Central memory CD4-positive, alpha-beta T cell (primary cell): ENCODE data around the gene ZDHHC22.

Experiments used
- DNase-seq: peaks from one replicate; pipeline ENCODE4 v3.0.0; 2022

Gene ZDHHC22

GRCh38 chr14:77125823-77126325 lies 15.7 kb downstream of the ZDHHC22 start:
- DNase-seq, result no peak

DNA sequence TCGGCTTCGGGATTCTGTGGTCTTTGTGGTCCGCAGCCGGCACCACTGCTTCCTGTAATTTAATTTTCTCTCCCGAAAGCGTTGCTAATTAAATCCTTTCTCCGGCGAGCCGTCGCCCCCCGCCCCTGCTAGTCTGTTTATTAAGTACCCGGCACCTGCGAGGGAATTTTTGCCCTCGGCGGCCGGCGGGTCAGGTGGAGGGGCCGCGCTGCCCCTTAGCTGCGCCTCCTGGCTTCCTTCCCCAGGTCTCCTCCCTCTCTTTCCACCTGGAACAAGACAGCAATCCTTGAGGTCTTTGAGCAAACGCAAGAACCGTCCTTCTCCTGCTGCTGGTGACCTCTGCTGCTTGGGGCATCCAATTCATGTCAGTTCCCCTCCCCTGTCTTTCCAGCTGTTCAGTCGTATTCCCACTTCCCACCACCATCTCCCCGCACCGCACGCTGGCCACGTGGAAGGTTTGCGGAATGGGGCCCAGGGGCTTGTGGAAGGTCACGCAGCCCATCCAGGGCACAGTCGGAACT lies 16.2 kb downstream of the ZDHHC22 start:
- no peak for DNase-seq

GRCh38 chr14:77124345-77125280 lies 17.0 kb downstream of the ZDHHC22 start:
- DNase-seq, result peak; percentile 81

DNA sequence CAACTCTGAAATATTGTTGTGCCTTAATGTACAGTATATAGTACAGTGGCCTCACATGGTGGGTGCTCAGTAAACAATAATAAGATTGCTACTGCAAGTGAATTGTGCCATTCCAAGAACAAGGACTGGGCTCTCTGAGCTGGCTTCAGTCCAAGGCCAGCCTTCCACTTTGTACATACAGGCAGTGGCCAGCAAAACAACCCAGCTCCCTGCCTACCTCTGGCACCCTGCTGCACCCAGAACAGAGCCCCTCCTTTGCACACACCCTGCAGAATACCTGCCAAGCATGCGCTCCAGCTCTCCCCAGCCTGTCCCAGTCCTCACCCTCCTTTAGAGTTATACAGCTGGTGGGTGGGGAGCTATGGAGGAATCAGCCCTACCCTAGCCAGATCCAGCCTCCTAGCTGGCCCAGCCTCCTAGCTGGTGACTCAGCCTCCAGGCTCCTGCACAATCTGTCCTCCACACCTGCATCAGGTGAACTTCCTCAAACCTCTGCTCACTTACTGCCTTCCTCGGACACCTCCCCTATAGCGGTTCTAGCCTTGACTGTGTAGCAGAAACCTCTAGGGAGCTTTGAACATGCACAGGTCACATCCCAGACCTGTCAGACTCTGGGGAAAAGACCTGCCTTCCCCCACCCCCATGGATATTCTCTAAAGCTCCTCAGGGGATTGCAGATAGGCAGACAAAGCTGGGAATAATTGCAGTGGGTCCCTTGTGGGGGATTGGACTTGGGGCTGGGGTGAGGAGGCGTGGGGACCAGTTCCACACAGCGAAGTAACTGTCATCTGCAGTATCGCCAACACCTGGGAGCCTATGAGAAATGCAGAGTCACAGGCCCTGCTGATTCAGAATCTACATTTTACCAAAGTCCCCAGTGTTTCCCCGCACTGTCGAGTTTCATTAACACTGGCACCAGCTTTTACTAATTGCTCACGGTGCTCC lies 17.9 kb downstream of the ZDHHC22 start:
- no peak for DNase-seq

GRCh38 chr14:77122526-77123125 lies 19.0 kb downstream of the ZDHHC22 start:
- no peak for DNase-seq

DNA sequence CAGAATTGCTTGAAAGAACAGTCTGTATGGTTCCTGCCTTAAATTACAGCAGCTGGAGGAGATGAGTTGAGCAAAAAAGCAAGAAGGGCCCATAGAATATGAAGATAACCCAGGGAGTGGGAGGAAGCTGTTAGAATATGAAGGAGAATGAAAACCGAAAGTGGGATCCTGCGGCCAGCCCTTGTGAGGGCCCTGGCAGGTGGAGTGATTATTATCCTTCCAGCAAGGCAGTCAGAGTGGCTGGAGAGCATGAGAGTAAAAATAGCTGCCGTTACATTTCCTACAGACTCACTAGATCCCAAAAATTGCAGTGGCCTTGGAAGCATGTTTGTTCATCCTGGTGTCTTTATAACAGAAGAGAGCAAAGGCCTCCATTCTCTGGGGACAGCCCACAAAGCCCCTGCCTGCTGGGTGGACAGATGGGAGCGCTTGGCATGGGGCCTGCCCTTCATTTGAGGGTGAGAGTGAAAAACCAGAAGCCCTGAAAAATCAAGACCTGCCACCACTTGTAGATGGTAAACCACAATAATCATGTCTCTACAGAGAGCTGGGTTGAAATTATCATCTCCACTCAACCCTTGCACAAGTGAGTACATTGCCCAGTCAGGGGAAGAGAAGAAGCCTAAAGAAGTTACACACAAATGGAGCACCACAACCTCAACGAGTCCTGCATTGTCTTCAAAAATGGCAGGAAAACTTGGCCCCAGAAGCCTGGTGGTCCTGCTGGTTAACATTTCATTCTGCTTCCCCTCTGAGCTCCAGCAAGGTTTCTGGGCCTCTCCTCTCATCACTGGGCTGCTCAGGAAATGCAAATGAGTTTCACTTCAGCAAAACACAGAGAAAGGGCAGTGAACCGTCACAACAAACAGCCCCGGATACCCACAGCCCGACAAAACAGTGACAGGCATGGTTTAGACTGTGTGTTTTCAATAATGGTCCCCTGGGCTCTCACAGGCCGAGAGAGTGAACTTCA lies 20.5 kb downstream of the ZDHHC22 start:
- peak; percentile 76 for DNase-seq

DNA sequence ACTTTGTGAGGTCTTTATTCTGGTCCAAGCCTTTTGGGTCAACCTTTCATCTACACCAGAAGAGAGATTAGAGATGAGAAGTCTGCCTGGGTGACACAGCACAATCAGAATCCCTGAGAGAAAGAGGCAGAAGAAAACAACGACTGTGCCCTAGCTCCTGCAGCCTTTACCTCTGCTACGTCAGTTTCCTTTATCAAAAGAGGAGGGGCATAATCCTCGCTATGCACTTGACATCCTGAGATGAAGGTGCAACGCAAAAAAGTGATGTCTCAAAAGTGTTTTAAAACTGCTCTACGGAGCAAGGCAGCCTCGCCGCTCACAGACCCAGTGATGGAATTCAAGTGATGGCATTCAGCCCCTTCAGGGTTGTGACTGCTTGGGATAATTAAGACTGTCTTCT lies 21.7 kb downstream of the ZDHHC22 start:
- peak; percentile 57 for DNase-seq

GRCh38 chr14:77116172-77116817 lies 25.3 kb downstream of the ZDHHC22 start:
- no peak for DNase-seq

- no peak for DNase-seq
Measured at GRCh38 chr14:77114609-77115008, 27.0 kb downstream of the ZDHHC22 start.

GRCh38 chr14:77113644-77114043 lies 27.9 kb downstream of the ZDHHC22 start:
- DNase-seq, result no peak

DNA sequence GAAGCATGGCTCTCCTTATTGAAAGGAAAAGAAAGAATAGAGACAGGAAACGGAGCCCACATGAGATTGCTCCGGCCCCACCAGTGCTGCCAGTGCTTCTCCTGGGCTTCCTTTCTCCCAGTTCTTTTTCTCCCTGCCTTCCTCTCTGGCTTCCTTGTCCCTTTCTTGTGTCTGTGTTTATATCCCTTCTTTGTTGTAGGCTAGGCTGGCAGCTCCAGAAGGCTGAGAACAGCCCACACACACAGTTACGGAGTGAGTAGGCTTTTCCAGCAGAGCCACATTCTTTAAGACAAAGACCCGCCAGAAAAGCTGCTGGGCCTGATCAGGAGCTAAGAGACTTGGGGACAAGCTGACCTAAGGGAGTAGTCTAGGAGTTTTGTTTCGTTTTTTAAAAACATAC lies 30.6 kb downstream of the ZDHHC22 start:
- no peak for DNase-seq

DNA sequence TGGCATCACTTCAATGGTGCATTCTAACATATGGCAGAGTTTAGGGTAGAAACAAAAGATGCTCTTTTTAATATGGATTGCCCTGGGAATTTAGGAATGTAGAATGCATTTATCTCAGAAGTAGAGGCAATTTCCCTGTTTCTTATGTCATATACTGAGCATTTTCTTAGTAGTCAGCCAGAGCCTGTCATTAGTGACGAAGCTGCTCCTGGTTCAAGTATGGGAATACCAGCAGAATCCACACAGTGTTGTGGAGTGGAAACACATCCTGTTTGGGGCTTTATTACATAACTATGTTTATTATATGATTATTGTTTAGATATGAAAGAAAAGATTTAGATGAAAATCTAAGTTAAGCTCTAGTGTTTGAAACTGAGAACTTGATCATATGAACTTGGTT lies 31.3 kb downstream of the ZDHHC22 start:
- DNase-seq, result no peak

- DNase-seq, result no peak
Measured at GRCh38 chr14:77109656-77110055, 31.9 kb downstream of the ZDHHC22 start.

- DNase-seq, result no peak
Measured at GRCh38 chr14:77108753-77109152, 32.8 kb downstream of the ZDHHC22 start.

GRCh38 chr14:77107228-77107627 lies 34.4 kb downstream of the ZDHHC22 start:
- no peak for DNase-seq

DNA sequence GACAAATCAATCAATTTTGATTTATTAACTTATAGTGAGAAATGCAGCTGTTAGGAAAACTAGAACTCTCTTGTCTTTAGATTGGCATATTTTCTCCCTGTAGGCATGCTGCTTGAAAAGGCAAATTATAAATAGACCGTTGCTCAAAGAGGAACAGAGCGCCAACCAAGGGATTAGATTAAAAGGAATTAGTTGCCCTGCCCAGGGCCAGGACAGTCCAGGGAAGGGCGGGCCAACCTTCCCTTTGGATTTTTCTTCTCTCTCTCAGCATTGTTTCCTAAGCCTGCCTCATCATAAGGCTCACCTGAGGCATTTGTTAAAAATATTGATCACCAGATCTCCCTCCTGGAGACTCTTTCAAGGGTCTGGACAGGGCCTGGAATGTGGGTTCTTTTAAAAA lies 34.9 kb downstream of the ZDHHC22 start:
- DNase-seq, result no peak

DNA sequence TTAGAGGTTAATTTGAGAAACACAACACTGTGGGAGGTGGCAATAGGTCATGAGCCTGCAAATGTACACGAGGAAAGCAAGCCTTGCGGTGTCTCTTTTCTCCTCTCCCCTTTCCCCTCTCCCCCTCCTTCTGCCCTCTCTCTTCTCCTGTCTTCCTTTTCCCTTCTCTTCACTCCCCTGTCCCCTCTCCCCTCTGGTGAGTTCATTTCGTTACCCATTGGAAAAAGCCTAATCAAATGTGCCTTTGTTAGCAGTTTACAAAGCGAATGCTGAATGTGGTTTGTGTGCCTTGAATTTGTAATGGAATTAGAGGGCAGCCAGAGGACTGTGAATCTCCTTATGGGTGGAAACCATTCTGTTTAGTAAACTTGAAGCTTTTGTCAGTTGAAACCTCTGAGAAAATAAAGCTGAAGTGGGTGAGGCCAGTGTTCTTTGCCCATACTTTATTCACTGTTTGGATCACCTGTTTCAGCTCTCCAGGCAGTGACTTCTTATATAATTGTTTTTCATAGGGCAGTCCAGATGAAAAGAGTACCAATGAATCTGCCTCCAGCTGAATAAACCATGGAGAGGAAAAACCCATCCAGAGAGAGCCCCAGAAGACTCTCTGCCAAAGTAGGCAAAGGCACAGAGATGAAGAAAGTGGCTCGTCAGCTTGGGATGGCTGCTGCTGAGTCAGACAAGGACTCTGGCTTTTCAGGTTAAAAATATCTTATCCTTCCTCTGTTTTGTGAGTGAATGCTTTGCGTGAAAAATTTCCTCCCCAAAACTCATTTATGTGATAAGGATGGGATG lies 36.2 kb downstream of the ZDHHC22 start:
- DNase-seq, result no peak

- DNase-seq, result no peak
Measured at GRCh38 chr14:77104393-77104792, 37.2 kb downstream of the ZDHHC22 start.

GRCh38 chr14:77103951-77104350 lies 37.6 kb downstream of the ZDHHC22 start:
- no peak for DNase-seq

GRCh38 chr14:77103475-77103874 lies 38.1 kb downstream of the ZDHHC22 start:
- DNase-seq, result no peak
